CD4-positive, alpha-beta T cell treated with Interleukin-15 for 1 hour (primary cell): Measurements from ENCODE around the gene TPM3.
A peak's percentile ranks its signal among the peaks of the same experiment; 100 is the strongest.
"Not testable (repeated sequence)": the region's sequence is repeated elsewhere in the genome, so short reads cannot be mapped to it uniquely, and the experiment has no call there.

Experiments used
- DNase-seq: peaks from one replicate; pipeline ENCODE4 v3.0.0-alpha.2; 2020

The TPM3 gene

GRCh38 chr1:154205778-154206177, 13.9 kb upstream of the TPM3 start:
- DNase-seq, result not testable (repeated sequence)

- no peak for DNase-seq
Observed at GRCh38 chr1:154199563-154199879, 7.6 kb upstream of the TPM3 start.

- peak; percentile 27 for DNase-seq
Observed at GRCh38 chr1:154198756-154199562, 7.1 kb upstream of the TPM3 start.

DNA sequence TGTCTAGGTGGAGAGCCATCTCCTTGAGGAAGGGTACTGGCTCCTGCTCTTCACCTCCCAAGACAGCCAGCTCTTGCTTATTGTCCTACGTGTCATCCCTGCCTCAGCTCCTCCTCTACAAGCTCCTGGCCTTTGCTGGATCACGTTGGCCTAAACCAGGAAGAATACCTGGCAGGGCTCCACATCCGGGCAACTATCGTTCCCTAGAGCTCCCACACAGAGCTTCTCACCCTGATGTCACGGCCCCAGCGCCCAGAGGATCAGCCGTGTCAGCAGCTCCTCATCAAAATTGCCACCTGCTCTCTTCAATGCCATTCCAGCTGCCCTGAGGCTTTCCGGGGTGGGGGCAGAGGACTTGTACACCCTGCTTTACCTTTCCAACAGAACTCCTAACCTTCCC, 1.9 kb upstream of the TPM3 start:
- no peak for DNase-seq

GRCh38 chr1:154192476-154192875, 576 bp upstream of the TPM3 start:
- DNase-seq, result no peak

GRCh38 chr1:154190550-154190949, 1.4 kb downstream of the TPM3 start:
- DNase-seq, result no peak

DNA sequence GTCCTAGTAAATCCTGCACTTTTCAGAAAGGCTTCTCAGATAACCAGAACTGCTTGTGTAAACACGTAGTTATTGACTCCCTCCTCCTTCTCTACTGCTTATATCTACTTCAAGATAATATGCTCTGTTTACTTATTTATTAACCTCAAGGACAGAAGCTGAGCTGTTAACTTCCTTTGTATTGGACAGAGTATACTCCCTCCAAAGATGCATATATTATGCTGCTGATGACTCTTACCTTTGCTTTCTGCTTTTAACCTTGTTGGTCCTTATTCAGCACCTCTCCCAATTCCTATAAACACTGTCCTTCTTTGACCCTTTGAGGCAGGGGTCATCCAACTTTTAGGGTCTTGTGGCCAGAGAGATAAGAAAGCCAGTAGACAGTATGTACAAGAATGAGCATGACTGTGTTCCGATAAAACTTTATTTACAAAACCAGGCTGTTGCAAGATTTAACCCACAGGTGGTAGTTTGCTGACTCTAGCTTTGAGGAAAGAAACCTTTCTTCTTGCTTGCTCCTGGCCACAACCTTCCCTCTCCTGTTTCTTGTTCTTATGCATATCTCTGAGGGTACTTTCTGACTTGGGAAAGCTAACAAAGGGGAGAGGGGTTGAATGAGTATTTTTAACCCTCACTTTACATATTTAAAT, 4.9 kb downstream of the TPM3 start:
- DNase-seq, result no peak

GRCh38 chr1:154186177-154186576, 5.7 kb downstream of the TPM3 start:
- peak; percentile 63 for DNase-seq

- DNase-seq, result peak; percentile 92
Observed at GRCh38 chr1:154183046-154183915, 8.6 kb downstream of the TPM3 start.

DNA sequence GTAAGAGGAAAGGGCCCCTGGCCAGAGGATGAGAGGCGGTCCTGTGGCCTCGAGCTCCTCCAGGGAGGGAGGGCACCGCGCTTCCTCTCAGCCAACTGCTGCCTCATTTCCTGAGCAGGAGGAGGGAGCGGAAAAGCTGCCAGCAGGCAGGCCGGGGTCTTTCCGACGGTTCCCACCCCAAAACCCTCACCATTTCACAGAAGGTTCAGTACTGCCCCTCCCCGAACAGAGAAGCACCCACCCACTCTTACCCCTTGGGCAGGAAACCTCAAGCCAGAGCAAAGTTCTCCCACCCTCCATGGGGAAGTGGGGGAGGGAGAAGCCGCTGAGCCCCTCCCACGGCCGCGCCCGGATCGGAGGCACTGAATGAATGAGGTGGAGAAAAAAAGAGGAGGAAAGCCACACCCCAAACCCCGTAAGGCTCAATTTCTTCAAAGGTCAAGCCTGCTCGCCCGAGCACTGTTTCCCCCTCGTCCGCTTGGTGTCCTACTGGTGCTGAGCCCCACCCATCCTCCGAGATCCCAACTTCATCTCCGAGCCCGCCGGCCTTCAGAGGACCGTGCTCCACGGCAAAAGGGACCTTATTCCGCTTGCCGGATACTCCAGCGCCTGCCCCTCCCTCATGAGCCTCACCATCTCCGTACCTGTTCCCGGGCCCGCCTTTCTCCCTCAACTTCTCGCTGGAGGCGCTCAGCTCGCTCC, 9.4 kb downstream of the TPM3 start:
- peak; percentile 83 for DNase-seq

GRCh38 chr1:154181944-154182343, 10.0 kb downstream of the TPM3 start:
- DNase-seq, result no peak

- DNase-seq, result peak; percentile 54
Observed at GRCh38 chr1:154179946-154180687, 11.8 kb downstream of the TPM3 start.

DNA sequence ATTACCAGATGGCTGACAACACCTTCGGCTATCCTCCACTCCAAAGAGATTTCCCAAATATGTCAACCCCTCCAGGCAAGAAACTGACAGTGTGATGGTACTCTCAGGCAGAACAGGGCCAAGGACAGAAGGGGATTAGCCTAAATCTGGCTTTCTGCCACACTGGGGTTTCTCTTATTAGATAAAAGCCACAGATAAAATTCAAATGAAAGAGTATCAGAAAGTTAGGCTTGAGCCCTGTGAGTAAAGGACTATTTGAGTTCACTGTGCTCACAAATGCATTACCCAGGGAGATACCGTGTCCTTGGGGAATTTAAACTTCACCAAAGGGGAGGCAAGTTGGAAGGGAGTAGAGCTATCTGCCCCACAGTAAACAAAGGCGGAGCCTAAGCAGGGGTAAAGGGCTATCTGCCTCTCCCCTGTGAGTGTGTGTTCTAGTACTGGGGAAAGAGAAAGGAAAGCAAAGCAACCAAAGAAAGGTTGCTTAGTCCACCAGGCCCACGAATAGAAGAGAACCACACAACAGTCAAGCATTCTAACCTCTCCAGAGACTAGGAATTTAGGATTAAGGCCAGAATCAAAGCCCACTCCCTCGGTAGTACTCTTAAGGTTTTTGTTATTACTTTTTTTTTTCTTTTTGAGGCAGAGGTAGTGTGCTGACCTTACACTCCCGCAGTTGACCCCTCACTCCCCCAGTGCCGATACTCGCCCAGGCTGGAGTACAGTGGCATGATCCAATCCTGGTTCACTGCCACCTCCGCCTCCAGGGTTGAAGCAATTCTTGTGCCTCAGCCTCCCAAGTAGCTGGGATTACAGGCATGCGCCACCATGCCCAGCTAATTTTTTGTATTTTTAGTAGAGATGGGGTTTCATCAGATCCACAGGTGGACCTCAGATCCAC, 12.7 kb downstream of the TPM3 start:
- DNase-seq, result no peak

- DNase-seq, result no peak
Observed at GRCh38 chr1:154178013-154178412, 13.9 kb downstream of the TPM3 start.

- DNase-seq, result no peak
Observed at GRCh38 chr1:154176337-154176736, 15.6 kb downstream of the TPM3 start.

DNA sequence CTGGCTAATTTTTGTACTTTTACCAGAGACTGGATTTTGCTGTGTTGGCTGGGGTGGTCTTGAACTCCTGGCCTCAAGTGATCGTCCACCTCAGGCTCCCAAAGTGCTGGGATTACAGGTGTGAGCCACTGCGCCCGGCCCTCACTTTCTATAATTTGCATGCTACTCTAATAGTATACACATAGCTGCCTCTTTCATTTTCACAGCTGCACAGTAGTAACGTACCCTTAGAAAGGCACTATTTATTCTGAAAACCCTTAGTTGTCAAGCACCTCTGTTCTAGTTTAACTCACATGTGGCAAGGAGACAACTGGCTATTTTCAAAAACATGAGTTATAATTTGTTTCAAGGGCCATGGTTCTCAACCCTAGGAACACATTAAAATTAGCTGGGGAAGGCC, 17.2 kb downstream of the TPM3 start:
- no peak for DNase-seq

DNA sequence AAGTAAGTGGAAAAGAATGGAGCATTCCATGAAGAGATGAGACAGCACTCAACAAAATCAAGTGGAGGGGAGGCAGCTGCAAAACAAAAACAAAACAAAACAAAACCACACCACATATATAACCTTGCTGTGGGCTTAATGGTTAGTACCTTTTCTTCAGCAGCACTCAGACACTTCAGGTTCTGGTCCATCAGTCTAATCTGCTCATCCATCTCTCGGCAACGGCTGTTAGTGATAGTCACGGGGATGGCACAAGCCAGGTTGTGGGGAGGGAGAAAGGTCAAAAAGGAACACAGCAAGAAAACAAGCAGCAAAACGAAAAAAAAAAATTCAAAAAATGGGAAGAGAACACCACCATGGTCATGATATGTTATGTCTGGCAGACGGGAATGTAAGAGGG, 20.0 kb downstream of the TPM3 start:
- DNase-seq, result no peak

GRCh38 chr1:154171223-154171583, 20.7 kb downstream of the TPM3 start:
- no peak for DNase-seq

GRCh38 chr1:154170547-154171222, 21.2 kb downstream of the TPM3 start:
- DNase-seq, result no peak

DNA sequence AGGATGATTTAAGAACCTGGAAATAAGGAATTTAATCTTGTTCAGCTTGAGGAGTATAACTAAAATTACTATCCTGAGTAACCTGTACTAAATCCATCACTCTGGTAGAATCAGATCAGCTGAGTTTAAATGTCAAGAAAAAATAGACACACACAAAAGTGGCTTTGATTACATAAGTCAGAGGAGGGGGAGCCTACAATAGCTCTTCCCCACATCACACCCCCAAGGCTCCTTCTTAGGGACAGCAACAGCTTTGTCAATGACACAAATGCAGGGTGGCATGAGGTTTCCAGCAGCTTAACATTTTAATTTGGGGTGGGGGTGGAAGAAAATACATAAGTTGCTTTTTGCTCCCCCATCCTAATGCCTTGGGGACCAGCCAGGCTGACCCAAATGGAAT, 24.4 kb downstream of the TPM3 start:
- no peak for DNase-seq

DNA sequence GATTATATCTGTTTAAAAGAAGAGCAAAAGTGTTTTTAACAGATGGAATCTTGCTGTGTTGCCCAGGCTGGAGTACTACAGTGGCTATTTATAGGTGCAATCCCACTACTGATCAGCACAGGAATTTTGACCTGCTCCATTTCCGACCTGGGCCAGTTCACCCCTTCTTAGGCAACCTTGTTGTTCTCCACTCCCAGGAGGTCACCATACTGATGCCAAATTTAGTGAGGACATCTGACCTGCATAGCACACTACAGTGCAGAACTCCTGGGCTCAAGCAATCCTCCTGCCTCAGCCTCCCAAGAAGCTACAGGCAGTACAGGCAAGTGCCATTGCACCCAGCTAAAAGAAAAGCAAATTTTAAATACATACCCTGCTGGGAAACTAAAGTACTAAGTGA, 25.7 kb downstream of the TPM3 start:
- DNase-seq, result no peak
